HL-60/S4 treated with retinoic acid at 250 ng/mL for 4 days and 3 days (cell line): ENCODE data around the gene DCTN4.

Experiments
- in situ Hi-C: fragments of 300-500 bp; cut with MboI; formaldehyde crosslinking; loops from 2 replicates; pipeline ENCODE4 v1.7.0; 2022; ENCODE audit warnings: low sequenced_read_pairs

The DCTN4 gene

DNA sequence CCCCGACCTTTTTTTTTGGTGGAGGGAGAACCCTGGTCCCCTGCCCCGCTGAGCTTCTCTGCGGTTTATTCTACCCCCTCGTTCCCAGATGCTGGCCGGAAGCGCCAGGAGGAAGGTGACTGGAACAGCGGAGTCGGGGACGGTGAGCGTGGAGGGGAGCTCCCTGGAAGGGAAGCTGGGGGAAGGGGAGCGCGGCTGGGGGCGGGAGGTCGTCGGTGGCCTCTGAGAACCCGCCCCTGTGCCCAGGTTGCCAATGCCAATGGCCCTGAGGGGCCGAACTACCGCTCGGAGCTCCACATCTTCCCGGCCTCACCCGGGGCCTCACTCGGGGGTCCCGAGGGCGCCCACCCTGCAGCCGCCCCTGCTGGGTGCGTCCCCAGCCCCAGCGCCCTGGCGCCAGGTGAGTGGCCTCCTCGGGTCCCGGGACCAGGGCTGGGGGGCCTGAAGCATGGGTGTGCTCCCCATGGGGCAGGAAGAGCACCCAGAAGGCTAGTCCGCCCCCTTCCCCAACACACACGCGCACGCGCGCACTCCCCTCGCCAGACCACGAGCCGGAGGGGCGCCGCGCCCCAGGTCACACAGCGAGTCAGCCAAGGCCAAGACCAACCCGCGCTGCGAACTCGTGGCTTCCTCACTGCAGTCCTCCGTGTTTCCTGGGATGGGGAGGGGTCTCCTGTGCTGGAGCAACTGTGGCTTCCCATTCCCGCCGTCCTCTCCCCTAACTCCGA is 87.1 kb downstream of the DCTN4 start:
- in situ Hi-C loops = no loop called here

DNA sequence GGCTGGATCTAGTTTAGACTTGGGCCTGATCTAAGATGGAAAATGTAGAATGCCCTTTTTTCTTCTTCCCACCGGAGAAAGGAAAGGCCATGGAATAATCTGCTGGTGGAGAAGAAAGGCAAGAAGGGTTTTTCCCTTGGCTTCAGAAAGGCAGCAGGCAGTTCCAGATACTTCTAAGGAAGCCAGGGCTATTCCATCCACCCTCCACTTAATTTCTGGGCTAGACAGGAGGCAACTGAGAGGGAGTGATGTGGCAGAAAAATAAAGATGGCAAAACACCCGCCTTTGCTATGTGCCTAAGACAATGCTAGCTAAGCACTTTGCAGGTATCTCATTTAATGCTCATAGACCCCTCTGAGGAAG is 87.9 kb downstream of the DCTN4 start:
- in situ Hi-C loops = no loop called here

DNA sequence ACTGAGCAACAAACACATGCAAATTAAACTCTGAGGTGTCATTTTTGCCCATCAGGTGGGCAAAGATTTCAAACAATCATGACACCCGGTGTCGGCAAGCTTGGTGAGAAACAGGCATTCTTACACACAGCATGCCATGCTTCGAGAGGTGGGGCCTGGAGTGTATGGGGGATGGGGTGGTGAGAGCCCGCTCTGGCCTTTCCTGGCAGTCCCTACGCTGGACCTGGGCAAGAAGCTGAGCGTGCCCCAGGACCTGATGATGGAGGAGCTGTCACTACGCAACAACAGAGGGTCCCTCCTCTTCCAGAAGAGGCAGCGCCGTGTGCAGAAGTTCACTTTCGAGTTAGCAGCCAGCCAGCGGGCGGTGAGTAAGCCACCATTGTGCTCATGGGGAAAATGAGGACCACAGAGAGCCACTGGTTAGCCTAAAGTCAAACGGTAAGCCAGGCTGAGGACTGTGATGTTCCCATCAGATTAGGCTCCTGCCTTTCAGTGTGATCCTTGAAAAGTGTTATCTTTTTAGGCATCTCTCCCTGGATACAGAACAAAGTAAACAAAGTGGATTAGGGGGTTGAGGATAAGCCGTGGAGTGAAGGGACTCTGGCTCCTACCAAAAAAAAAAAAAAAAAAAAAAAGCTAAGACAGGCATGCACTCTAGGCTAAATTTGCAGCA is 88.4 kb downstream of the DCTN4 start:
- in situ Hi-C loops = no loop called here

DNA sequence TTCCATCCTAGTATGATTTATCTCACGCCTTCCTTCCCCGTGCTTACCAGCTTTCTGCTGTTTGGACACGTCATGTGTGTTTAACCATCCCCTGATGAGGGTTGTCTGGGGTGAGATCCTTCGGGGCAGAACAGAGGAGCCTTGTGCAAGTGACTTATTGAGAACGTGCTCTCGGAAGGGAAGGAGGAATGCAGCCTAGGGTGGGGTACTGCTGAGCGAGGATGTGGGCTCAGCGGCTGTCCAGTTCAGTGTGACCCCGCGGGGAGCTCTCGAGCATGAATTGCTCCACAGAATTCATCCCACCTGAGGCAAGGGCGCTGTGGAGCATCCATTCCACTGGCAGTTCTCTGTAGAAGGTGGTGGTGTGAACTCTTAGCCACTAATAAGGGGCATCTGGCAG is 93.8 kb downstream of the DCTN4 start:
- in situ Hi-C loops = no loop called here

DNA sequence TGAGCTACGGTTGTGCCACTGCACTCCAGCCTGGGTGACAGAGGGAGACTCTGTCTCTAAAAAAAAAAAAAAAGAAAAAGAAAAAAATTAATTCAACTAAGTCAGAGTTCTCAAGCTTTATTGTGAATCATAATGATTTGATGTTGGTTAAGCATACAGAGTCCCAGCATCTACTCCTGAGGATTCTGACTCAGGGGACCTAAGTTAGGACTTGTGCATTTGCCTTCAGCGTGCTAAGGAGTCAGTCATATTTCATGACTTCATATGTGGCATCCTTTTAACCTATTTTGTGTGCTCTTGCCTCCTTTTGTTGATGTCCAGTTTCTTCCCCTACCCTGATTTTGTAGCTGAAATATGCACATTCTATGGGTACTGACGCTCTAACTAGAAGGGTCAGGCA is 94.9 kb downstream of the DCTN4 start:
- in situ Hi-C loops = no loop called here

DNA sequence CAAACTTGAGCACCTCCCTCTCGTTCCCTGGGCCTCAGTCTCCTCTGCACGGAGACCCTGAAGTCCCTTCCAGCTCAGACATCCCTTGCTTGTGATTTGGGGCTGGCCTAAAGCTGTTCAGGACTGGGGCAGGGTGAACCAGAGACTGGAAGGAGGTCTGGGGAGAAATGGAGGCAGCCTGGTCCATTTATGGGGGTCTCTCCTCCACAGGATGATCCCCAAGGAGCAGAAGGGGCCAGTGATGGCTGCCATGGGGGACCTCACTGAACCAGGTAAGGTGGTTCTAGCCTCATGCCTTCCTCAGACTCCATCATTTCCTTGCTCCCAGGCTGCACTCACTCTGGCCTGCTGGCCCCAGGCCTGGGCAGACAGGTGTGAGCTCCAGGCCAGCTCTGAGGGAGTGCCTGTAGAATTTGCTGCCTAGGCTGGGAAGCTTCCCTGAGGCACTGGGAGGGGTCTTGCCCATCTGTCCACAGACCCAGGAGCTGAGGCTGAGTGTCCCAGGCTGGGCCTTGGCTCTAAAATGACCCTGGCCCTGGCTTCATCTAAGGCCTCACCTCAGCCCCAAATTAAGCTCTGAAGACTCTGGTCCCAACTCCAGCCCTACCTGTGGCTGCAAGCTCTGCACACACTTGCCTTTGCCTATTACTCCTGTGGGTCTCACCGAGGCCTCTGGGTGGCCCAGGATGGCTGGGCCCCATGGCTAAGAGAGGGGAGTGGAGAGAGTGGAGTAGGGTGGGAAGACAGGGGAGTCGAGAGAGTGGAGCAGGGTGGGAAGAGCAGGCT is 95.9 kb downstream of the DCTN4 start:
- in situ Hi-C loops = no loop called here

DNA sequence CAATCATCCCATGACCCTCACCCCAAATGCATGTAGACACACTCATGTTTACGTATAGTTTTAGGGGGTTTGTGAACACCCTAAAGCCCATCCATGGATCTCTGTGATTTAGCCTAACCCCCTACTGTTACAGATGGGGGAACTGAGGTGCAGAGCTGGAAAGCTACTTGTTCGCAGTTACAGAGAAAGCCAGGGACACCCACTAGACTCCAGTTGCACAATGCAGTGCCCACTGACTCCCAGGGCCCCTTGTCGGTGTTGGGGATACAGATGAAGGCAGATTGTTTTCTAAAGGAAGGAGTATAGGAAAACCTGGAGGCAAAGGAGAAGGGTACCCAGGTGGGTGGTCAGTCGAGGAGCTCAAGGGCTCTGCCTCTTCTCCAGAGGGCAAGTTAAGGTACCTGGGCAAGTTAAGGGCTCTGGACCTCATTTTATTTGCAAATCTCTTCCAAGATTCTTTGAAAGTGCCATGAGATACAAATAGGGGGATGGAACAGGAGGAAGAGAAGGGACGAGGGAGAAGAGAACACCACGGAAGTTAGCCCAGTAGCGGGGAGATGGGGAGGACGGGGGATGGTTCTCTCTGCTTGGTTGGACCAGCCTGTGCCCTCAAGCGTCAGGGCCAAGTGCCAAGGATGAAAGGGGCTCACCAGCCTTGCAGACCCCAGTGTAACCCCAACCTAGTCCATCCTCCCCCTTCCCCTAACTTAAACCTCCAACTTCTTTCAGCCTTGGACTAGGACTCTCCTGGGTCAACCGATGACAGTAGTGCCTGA is 96.8 kb downstream of the DCTN4 start:
- in situ Hi-C loops = no loop called here

DNA sequence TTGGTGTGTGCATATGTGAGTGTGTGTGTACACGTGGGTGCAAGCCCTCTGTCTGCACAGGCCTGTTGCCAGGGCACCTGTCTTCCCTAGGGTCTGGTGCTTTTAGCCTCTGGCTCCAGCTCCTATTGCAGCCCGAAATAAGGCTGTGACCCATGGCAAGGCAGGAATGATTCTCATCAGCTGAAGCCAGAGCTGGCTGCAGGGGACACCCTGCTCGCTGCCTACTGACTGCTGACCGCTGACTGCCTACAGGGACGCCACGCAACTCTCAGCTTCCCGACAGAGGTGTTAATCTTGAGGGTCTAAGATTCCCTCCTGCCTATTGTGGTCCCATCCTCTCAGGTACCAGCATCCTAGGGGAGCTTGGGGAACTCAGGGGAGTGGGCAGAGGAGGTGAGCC is 97.7 kb downstream of the DCTN4 start, which contains the start of gene MYOZ3:
Gene MYOZ3 (plus strand): TSS at position 166 of the 400 bp plus-strand sequence. CDS start 1,691 bp downstream, outside the sequence.
- in situ Hi-C loops = no loop called here

DNA sequence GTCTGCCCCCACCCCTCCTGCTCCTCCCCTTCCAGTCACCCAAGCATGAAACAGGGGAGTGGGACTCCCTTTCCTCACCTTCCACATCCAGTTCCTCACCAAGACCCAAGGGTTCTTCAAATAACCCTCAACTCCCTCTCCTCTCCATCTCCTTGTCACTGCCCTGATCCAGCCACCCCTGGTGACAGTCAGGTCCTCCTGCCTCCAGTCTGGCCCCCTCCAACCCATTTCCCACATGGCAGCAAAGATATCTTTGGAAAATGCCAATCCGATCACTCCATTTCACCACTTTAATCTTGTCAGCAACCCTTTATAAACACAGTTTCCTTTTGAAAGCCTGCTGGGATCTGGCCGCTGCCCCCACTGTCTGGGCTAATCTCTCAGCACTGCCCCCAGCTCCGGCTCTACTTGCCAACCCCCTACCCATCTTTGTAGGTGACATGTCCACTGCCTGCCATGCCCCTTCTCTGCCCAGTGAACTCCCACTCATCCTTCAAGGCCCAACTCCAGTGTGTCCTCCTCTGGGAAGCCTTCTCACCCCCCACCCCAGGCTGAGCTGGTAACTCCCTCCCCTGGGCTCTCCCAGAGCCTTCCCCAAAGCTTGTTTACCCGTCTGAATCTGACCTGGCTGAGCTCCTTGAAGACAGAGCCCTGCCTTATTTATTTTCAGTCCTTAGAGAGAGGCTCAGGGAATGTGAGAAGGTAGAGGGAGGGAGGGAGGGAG is 98.5 kb downstream of the DCTN4 start:
- in situ Hi-C loops = no loop called here

DNA sequence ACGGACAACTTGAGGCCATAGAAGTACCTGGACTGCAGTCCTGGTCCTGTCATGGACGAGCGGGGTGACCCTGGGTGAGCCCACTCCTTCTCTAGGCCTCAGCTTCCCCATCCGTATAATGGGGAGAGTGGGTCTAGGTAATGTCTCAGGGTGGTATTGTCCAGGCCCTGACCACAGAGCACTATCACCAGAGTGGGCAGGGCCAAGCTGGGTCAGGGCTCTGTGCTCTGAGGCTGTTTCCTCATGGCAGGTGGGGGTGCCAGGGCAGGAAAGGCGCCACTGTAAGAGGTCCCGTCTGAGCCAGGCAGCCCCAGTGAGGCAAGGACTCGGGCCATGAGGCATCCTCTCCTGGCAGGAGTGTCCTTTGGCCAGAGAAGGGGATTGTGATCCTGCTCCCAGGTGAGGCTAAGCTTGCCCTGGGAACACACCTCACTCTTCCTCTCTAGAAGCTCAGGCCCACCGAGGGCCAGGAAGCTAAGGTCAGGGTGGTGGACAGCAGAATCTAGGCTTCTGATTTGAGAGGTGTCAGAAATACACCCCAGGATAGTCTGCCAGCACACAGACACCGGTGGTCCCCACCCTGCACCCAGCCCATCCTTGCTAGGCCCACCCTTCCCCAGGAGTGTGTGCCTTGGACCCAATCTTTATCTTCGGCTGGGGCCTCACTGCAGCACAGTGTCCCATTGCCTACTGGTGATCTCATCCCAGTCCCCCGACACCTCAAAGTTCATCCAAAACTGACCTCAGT is 99.3 kb downstream of the DCTN4 start:
- in situ Hi-C loops = no loop called here

DNA sequence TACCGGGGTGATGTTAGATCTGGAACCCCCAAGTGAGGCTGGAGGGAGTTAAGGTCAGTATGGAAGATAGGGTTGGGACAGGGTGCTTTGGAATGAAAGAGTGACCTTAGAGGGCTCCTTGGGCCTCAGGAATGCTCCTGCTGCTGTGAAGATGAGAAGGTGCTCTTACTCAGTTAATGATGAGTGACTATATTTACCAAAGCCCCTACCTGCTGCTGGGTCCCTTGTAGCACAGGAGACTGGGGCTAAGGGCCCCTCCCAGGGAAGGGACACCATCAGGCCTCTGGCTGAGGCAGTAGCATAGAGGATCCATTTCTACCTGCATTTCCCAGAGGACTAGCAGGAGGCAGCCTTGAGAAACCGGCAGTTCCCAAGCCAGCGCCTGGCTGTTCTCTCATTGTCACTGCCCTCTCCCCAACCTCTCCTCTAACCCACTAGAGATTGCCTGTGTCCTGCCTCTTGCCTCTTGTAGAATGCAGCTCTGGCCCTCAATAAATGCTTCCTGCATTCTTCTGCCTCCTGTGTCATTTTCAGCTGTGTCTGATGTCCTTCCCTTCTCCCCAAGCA is 100.0 kb downstream of the DCTN4 start:
- in situ Hi-C loops = no loop called here
